GM21737 (cell line): ENCODE data around the gene MYPN.

Source experiments
- ATAC-seq: cut with Tn5 transposase; IDR thresholded peaks from one replicate; pipeline ENCODE4 v1.9.1; 2021; ENCODE audit warnings: mild to moderate bottlenecking, moderate library complexity; ENCODE audit not compliant: unreplicated experiment

MYPN gene

DNA sequence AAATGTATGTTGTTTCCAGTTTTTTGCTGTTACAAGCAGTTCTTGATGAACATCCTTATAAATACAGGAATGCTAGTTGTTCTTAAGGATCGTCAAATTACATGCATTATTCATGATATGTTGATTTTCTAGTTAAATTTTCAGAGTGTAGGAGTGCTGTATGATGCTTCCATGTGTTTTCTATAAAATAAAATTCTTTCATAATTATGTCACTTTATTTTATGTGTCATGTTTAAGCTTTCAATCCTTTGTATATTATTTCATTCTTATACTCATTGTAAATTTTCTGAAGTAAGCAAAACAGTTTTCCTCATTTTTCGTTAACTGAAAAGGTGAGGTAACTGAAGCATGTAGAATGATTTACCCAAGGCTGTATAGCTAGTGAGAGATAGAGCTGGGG, 16.8 kb upstream of the MYPN start:
- ATAC-seq, result no peak

DNA sequence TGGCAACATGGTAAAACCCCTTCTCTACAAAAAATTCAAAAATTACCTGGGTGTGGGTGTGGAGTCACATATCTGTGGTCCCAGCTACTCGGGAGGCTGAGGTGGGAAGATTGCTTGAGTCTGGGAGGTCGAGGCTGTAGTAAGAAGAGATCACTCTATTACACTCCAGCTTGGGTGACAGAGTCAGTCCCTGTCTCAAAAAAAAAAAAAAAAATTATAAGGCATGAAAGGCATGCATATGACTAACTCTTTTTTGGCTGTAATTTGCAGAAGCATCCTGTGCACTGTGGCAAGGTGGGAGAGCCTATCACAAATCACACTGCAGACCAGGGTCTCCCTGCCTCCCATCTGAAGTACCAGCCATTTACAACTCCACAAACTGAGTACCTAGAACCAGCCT, 14.1 kb upstream of the MYPN start:
- no peak for ATAC-seq

DNA sequence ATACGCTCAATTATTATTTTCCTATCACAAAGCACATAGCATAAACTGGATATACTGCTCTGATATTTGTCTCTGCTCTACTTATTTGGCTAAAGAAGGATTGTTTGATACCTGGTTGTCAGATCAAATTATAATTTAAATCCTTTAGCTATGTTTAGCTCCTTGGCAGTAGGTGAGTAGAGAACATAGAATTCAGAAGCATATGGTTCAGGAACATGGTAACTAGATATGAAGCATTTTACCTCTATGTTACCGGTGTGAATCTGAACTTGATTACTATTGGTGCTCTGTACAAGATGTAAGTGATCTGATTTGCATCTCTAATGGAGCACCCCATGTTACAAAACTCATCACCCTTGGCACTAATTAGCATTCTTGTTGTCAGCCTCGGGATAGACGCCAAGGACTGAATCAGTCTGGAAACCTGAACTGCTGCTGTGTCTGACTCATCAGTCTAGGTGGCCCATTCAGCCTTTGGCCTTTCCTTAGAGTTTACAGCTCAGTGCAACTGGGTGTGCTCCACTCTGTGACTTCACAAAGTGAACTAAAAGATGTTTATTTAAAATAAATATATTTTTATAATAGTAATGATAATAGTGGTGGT, 12.3 kb upstream of the MYPN start:
- ATAC-seq, result no peak

DNA sequence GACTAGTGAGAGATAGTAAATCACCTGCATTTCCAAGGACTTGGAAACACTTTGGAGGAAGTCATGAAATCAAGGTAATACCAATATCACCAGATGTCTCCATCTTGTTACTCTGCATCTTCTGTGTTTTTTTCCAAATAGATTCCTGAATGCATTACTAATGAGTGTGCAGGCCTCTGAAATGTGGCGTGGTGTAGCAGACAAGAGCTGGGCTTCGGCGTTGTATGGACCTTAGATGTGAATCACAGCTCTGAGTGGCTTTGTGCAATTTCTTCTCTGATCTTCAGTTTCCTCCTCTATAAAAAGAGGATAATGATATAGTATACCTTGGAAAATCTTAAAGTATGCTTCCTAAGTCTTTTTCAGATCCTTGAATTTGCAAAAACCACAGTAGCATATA, 9.6 kb upstream of the MYPN start:
- no peak for ATAC-seq

DNA sequence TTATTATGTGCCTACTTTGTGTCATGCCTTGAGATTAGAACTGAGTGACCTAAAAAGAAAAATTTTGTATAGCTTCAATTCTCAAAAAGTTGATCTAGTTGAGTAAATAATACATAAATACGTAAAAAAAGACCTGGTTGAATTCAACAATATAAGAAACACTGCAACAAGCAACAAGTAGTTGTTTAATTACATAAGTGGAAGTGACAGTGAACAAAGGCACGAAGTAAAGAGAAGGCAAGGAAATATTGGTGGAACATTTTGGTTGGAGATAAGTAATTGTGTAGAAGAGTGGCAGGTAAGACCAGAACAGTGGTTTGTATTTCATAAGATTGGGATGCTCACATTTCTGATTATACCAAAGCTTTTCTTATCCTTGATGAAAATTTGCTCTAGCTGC, 8.2 kb upstream of the MYPN start:
- no peak for ATAC-seq

DNA sequence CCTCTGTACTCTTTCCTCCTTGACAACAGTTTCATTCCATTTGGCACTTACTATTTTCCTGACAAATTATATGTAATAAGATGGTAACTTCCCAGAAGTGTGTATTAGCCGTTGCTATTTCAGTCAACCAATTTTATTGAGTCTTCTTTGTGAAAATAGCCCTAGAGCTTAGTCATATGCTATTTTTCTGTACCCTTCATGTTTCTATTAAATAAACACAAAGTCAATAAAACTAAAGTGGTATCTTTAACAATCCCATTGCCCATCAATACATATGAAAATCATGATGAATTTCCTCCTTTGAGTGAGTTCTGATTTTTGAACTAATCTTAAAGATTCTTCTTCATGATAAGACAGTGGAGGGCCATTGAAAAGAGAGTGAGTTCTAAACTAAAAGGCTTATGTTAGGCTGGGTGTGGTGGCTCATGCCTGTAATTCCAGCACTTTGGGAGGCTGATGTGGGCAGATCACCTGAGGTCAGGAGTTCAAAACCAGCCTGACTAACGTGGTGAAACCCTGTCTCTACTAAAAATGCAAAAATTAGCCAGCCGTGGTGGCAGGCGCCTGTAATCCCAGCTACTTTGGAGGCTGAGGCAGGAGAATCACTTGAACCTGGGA, 5.9 kb upstream of the MYPN start:
- ATAC-seq, result no peak

DNA sequence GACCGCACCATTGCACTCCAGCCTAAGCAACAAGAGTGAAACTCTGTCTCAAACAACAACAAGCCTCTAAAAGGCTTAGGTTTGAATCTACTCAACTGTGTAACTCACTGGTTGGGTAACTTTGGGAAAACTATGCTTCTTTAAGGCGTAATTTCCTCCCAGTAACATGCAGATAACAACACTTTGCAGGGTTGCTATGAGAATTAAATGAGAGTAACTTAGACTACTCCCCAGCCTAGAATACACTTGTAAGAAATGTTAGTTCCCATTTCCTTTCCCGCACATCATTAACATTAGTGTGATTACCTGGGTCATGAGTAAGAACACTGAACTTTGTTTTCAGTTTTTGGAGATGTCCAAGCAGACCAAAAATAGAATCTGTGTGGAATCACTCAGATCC, 5.4 kb upstream of the MYPN start:
- no peak for ATAC-seq

DNA sequence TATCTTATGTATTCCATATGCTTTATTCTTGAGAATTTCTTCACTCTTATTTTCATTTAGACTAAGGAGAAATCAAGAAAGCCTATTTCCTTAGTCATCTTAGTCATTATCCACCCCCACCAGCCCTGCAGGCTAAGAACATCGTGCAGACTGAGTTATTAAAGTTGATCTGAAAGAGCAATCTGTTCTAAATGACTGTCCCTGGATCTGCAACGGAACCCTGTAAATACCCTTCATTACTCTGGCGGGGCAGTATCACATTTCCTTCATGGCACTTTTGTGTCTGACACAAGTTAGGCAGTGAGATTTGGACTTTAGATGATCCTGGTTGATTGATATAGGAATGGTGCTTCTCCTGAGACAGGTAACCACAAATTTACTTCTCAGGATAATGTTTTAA, 3.5 kb upstream of the MYPN start:
- no peak for ATAC-seq

DNA sequence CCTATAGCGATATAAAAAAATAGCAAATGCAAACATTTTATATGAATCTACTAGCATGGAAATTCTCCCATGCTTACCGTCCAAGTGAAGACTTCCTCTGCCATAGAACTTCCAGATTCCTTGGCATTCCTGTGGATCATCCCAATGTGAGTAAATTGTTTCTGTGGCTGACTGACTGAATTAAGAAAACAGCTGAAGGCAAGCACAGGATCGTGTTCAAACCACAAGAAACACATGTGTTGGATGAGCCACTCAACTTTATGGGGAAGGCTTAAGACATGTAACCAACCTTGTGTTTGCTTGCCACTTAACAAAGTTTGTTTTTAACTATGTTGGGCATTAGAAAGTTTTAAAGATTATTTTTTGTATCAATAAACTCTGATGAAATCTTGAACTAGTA, 2.6 kb upstream of the MYPN start:
- ATAC-seq, result no peak

DNA sequence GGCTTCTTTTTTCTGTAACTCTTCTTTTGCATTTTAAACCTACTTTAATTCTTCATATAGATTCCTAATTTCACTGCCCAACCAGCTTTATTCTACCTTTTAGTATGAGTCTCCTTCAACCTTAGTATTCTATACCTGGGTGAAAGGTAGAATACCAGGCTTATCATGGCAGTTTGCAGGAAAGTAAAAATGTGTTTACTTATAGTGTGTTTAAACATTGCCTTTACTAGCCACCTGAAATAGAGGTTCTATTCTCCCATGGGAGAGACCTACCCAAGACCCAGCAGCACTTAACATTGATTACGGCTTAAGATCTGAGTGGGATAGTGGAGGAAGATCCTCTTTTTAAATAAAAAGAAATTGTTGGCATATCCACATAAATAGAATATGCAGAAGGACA, 1.6 kb upstream of the MYPN start:
- no peak for ATAC-seq

DNA sequence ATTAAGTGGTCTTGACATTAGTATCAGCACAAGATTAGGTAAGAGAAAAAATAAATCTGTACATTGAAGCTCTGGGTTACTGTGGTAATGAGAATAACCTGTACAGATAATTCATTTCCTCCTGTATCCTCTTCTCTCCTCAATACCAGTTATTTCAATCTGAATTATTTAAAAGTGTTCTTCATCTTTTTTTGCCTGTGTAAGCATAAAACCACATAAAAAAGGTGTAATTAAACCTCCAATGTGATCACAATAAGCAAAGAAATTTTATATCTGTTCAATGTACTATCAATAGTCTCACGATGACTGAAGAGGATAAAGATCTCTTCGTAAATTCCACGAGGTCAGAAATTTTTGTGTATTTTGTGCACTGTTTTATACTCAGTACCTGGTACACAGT, 1.2 kb upstream of the MYPN start:
- no peak for ATAC-seq

DNA sequence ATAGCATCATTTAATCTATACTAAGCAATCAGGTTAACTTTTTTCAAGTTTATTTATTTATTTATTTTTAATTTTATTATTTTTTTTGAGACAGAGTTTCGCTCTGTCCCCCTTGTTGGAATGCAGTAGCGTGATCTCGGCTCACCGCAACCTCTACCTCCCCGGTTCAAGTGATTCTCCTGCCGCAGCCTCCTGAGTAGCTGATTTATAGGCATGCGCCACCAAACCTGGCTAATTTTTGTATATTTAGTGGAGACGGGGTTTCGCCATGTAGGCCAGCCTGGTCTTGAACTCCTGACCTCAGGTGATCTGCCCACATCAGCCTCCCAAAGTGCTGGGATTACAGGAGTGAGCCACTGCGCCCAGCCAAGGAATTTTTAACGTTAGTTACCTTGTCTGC, 635 bp upstream of the MYPN start:
- ATAC-seq, result no peak

DNA sequence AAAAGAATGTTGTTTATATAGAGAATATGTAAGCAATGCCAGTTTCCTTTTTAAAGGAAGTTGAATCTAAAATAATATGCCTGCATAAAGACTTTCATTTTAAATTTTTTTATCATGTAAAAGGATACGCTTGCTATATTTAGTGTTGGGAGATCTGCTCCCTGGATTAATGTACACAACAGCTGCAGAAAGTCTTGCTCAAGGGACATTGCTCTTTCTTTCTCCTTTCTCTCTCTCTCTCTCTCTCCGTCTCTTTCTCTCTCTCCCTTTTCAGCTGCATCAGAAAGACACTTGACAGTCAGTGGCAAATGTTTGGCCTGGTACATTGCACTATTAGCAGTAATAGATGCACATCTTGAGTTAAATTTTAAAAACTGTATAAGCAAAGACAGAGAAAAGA, 739 bp downstream of the MYPN start:
- no peak for ATAC-seq

DNA sequence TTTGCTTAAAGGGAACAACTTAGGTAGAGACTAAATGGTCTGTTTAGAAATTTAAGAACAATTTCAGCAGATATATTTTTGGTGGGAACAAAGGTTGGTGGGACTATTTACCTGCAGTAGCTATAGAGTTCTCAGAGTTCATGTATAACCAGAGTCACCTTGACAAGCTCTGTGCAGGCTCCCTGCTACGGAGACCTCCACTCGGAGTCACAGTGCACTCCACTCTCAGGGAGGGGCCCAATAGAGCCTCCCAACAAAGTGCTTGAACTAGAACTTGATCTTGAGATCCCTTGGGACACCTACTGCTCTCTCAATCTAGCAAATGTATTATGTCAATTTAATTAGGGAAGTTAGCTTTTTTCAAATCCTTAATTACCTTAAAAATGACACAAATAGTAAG, 2.3 kb downstream of the MYPN start:
- ATAC-seq, result no peak

DNA sequence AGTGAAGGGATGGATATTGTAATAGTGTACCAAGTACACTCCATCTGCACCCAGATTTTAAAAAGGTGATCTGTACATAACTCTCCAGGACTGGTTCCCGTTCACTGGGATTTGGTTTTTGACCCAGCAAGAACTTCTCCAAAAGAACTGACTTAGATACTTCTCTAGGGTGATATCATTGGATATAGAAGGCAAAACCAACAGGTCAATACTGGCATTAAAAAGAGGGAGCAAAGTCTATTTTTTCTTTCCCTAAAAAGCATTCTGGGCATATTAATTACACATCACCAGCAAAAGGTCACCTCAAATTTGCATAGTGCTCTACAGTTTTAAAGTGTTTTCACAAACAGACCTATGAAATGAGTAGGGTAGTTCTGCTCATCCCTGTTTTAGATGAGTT, 3.5 kb downstream of the MYPN start:
- no peak for ATAC-seq

DNA sequence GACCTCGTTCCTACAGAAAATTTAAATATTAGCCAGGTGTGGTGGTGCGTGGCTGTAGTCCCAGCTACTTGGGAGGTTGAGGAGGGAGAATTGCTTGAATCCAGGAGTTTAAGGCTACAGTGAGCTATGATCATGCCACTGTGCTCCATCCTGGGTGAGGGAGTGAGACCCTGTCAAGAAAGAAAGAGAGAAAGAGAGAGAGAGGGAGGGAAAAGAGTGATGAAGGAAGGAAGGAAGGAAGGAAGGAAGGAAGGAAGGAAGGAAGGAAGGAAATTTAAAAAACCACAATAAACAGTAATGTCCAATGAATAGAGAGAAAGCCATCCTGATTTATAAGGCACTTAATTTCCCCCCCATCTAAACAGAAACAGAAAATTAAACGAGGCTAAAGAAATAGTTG, 9.4 kb downstream of the MYPN start:
- ATAC-seq, result no peak

DNA sequence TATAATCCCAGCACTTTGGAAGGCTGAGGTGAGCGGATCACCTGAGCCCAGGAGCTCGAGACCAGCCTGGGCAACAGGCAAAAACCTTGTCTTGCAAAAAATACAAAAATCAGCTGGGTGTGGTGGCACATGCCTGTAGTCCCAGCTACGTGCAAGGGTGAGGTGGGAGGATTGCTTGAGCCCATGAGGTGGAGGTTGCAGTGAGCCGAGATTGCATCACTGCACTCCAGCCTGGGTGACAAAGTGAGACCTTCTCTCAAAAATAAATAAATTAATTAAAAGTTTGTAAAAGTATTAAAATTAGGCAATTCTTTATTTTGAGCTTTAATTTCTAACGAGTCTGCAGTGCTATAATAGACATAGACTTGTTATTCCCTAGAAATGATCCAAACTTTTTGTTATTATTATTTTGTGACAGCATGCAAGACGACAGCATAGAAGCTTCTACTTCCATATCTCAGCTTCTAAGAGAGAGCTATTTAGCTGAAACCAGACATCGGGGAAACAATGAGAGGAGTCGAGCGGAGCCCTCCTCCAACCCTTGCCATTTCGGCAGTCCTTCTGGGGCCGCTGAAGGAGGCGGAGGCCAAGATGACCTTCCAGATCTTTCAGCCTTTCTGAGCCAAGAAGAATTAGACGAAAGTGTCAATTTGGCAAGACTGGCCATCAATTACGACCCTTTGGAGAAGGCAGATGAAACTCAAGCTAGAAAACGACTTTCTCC, 11.9 kb downstream of the MYPN start:
- no peak for ATAC-seq

DNA sequence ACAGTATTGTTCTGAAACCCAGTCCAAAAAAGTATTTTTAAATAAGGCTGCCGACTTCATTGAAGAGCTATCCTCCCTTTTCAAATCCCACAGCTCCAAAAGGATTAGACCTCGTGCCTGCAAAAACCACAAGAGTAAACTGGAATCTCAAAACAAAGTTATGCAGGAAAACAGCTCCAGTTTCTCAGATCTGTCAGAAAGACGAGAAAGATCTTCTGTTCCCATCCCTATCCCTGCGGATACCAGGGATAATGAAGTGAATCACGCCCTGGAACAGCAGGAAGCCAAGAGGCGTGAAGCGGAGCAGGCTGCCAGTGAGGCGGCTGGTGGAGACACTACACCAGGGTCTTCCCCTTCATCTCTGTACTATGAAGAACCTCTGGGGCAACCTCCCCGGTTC, 12.6 kb downstream of the MYPN start:
- no peak for ATAC-seq

DNA sequence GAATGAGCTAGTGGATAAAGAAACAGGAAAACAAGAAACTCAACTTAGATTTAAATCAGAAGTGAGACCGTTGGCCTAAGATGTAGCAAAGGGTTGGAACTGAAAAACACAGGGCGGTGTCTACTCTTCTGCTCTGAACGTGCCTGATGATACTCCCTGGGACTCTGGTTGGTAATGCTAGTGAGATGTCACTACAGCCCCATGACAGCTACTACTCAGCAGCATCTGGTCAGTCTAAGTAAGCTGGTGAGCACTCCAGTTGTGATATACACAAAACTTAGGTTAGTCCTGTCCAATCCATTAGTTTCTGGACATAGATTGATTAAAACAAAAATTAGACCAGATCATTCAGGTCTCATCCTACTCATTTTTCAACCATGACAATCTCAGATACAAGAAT, 15.4 kb downstream of the MYPN start:
- no peak for ATAC-seq

DNA sequence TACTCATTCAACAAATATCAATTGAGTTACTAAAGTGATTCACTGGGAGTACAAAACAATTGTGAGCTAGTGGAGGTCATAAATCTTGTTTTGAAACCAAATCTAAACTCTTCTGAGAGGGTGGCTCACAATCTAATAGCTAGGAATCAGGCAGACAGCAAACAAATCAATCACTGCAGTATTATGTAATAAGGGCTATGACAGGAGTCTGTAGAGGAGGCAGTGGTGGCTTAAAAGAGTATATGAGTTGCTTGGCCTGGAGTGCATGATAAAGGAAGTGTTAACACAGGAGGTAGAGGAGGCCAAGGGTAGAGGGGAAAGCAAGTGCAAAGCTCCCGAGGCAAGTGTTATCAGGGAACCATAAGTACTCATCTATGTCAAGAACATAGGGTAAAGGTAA, 16.5 kb downstream of the MYPN start:
- no peak for ATAC-seq

DNA sequence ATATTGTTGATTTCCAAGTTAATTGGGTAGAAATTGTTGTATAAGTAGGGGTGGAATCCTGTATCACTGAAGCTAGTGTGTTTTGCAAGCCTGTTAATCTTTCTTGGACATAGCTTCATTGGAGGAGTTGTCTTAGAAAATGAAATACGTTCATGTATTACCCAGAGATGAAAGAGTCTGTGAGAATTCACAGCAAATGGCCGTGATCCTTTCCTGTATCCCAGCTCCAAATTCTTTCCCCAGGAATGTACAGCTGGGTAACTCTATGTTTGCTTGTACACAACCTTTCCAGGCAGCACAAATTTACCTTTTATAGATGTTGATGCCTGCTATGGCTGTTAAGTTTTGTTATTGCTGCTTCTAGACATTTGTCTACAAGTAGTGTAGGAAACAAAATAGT, 18.7 kb downstream of the MYPN start:
- no peak for ATAC-seq

DNA sequence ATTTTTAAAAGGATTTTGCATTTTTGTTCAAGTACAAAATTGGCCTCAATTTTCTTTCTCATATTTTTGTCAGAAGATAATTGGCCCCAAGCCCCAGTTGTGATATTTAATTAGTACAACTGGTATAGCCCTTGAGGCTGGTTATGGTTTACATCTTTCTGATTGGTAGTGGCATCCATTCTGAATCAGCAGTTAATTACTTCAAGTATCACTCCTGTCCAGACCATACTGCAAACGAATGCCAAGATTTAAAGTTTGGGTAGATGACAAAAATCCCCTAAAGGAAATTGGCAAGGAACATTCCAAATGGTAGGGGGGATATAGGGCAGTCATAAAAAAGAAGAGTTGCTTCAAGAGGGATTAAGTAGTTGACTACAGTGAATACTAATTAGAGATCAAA, 23.1 kb downstream of the MYPN start:
- ATAC-seq, result no peak

DNA sequence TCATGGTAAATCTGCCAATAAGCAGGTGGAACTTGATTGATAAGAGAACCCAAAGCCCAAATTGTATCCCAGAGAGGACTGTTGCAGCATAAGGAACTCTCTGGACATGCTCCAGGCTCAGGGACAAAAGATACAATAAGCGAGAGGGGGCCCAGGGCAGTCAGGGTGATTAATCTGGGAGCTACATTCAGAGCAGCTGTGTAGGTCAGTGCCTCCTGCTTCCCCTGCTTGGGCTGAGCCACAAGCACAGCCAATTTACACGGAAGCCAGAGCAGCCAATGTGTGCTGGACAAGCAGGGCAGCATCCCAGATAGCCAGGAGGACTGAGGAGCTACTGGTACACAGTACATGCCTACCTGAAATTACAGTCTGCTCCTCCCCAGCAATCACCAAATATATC, 24.2 kb downstream of the MYPN start:
- ATAC-seq, result no peak
